Astrocyte (in vitro differentiated cells and primary cell): ENCODE data around the gene NME2. TPM values are rescaled to one million over a fixed set of nuclear protein-coding genes. Genes with fewer than 3 reads are reported as not detected.

Source experiments
- DNase-seq: peaks from one replicate; pipeline ENCODE4 v3.0.0-alpha.2; 2010; ENCODE audit warnings: low read depth
- FAIRE-seq: peaks from 2 replicates; lab custom pipeline; 2011; peaks lifted over from hg19 to GRCh38; lab: Jason Lieb, UNC
- H2AFZ ChIP-seq: 2 replicates; pipeline ENCODE4 v1.6.0; 2012; ENCODE audit warnings: low read depth, low read length, inconsistent platforms
- H3K27ac ChIP-seq: 2 replicates; pipeline ENCODE4 v1.5.1; 2011; ENCODE audit warnings: low read depth, low read length, inconsistent platforms
- H3K27me3 ChIP-seq: 2 replicates; pipeline ENCODE4 v1.6.0; 2011; ENCODE audit warnings: low read length, inconsistent platforms; ENCODE audit not compliant: insufficient read depth
- H3K36me3 ChIP-seq: 2 replicates; pipeline ENCODE4 v1.5.1; 2011; ENCODE audit warnings: low read length, inconsistent platforms; ENCODE audit not compliant: insufficient read depth
- H3K4me1 ChIP-seq: 2 replicates; pipeline ENCODE4 v1.5.1; 2011; ENCODE audit warnings: low read length, inconsistent platforms; ENCODE audit not compliant: insufficient read depth
- H3K4me2 ChIP-seq: 2 replicates; pipeline ENCODE4 v1.6.0; 2012; ENCODE audit warnings: low read length, inconsistent platforms
- H3K4me3 ChIP-seq: 2 replicates; pipeline ENCODE4 v1.5.1; 2011; ENCODE audit warnings: low read depth, mild to moderate bottlenecking, low read length, inconsistent platforms; ENCODE audit not compliant: insufficient read depth
- H3K79me2 ChIP-seq: 2 replicates; pipeline ENCODE4 v1.6.0; 2012; ENCODE audit warnings: mild to moderate bottlenecking, low read length, inconsistent platforms; ENCODE audit not compliant: insufficient read depth
- H3K9ac ChIP-seq: 2 replicates; pipeline ENCODE4 v1.6.0; 2012; ENCODE audit warnings: mild to moderate bottlenecking, low read length, inconsistent platforms
- H3K9me3 ChIP-seq: 2 replicates; pipeline ENCODE4 v1.5.1; 2012; ENCODE audit warnings: low read depth, mild to moderate bottlenecking, low read length, inconsistent platforms; ENCODE audit not compliant: insufficient read depth
- H4K20me1 ChIP-seq: 2 replicates; pipeline ENCODE4 v1.6.0; 2012; ENCODE audit warnings: low read length, inconsistent platforms; ENCODE audit not compliant: insufficient read depth
- H3K27ac Mint-ChIP-seq: one replicate; pipeline ENCODE4 v1.8.0; 2021; ENCODE audit warnings: mild to moderate bottlenecking, mixed read lengths; ENCODE audit not compliant: unreplicated experiment
- H3K27me3 Mint-ChIP-seq: one replicate; pipeline ENCODE4 v1.8.0; 2021; ENCODE audit warnings: low read depth, mixed read lengths; ENCODE audit not compliant: unreplicated experiment
- H3K36me3 Mint-ChIP-seq: one replicate; pipeline ENCODE4 v1.8.0; 2021; ENCODE audit warnings: low read depth, mixed read lengths; ENCODE audit not compliant: unreplicated experiment
- H3K4me1 Mint-ChIP-seq: one replicate; pipeline ENCODE4 v1.8.0; 2021; ENCODE audit warnings: low read depth, mixed read lengths; ENCODE audit not compliant: unreplicated experiment
- H3K4me3 Mint-ChIP-seq: one replicate; pipeline ENCODE4 v1.8.0; 2021; ENCODE audit warnings: mild to moderate bottlenecking, moderate library complexity, mixed read lengths; ENCODE audit not compliant: unreplicated experiment
- H3K9me3 Mint-ChIP-seq: one replicate; pipeline ENCODE4 v1.8.0; 2021; ENCODE audit warnings: mild to moderate bottlenecking, mixed read lengths; ENCODE audit not compliant: unreplicated experiment
- CTCF ChIP-seq: IDR thresholded peaks from 2 replicates; pipeline ENCODE4 v1.5.1; 2011; ENCODE audit warnings: low read depth, mild to moderate bottlenecking, inconsistent platforms, low read length, moderate library complexity; ENCODE audit not compliant: insufficient read depth
- EZH2 ChIP-seq: IDR thresholded peaks from 2 replicates; pipeline ENCODE4 v1.6.1; 2012; ENCODE audit warnings: mild to moderate bottlenecking, low read length, inconsistent platforms; ENCODE audit not compliant: insufficient read depth
- total RNA-seq: library from RNA; stranded (reverse); gene quantifications from 2 replicates; pipeline ENCODE4 v1.2.1, GENCODE V29; 2021

The NME2 gene
- total RNA-seq, 1 donor from 2014 or later: 894 TPM

- Histone ChIP-seq H3K79me2 (no peaks in the 10 kb centered on the region), H3K27ac (no peak overlapping the region), H3K36me3 (no peaks in the 10 kb centered on the region), H3K9me3 (no peaks in the 10 kb centered on the region), H3K27me3 (no peaks in the 10 kb centered on the region), H4K20me1 (no peaks in the 10 kb centered on the region), H3K4me2 (peak overlapping the region; percentile 0), H2AFZ (no peak overlapping the region), H3K4me1 (no peaks in the 10 kb centered on the region), H3K9ac (no peak overlapping the region), H3K4me3 (no peak overlapping the region)
- FAIRE-seq (no peak), DNase-seq (no peak)
- TF ChIP-seq CTCF: no peak
- no peak for TF ChIP-seq EZH2
- H3K36me3 Mint-ChIP-seq: no peaks in the 10 kb centered on the region
- no peak overlapping the region for H3K4me3 Mint-ChIP-seq
- no peaks in the 10 kb centered on the region for H3K9me3 Mint-ChIP-seq
- H3K4me1 Mint-ChIP-seq: peaks cover 8% of the 10 kb centered on the region
- H3K27me3 Mint-ChIP-seq: no peaks in the 10 kb centered on the region
- H3K27ac Mint-ChIP-seq: peak overlapping the region; percentile 66
Measured at GRCh38 chr17:51133365-51133764, 32.8 kb upstream of the NME2 start.

- FAIRE-seq (no peak), DNase-seq (no peak)
- Mint-ChIP-seq H3K36me3 (no peaks in the 10 kb centered on the region), H3K9me3 (no peaks in the 10 kb centered on the region), H3K4me3 (no peak overlapping the region), H3K27me3 (no peaks in the 10 kb centered on the region), H3K4me1 (peaks cover 8% of the 10 kb centered on the region), H3K27ac (no peak overlapping the region)
- H3K27ac ChIP-seq: no peak overlapping the region
- H3K4me2 ChIP-seq: no peak overlapping the region
- no peaks in the 10 kb centered on the region for H3K9me3 ChIP-seq
- no peak for TF ChIP-seq CTCF
- TF ChIP-seq EZH2: no peak
- H3K4me1 ChIP-seq: no peaks in the 10 kb centered on the region
- no peaks in the 10 kb centered on the region for H3K27me3 ChIP-seq
- H3K9ac ChIP-seq: no peak overlapping the region
- H4K20me1 ChIP-seq: no peaks in the 10 kb centered on the region
- no peaks in the 10 kb centered on the region for H3K79me2 ChIP-seq
- H3K36me3 ChIP-seq: no peaks in the 10 kb centered on the region
- H2AFZ ChIP-seq: no peak overlapping the region
- H3K4me3 ChIP-seq: no peak overlapping the region
Measured at GRCh38 chr17:51135956-51136355, 30.3 kb upstream of the NME2 start.

GRCh38 chr17:51142597-51142996 is 23.6 kb upstream of the NME2 start:
- no peaks in the 10 kb centered on the region for H3K79me2 ChIP-seq
- H2AFZ ChIP-seq: no peak overlapping the region
- H4K20me1 ChIP-seq: no peaks in the 10 kb centered on the region
- H3K4me2 ChIP-seq: no peak overlapping the region
- H3K27ac Mint-ChIP-seq: no peak overlapping the region
- no peaks in the 10 kb centered on the region for H3K9me3 ChIP-seq
- H3K4me3 ChIP-seq: no peak overlapping the region
- no peak overlapping the region for H3K4me3 Mint-ChIP-seq
- DNase-seq (no peak), FAIRE-seq (no peak)
- H3K4me1 ChIP-seq: no peaks in the 10 kb centered on the region
- H3K27me3 Mint-ChIP-seq: no peaks in the 10 kb centered on the region
- H3K36me3 Mint-ChIP-seq: no peaks in the 10 kb centered on the region
- H3K9me3 Mint-ChIP-seq: no peaks in the 10 kb centered on the region
- no peak for TF ChIP-seq CTCF
- TF ChIP-seq EZH2: no peak
- no peaks in the 10 kb centered on the region for H3K36me3 ChIP-seq
- H3K27ac ChIP-seq: no peak overlapping the region
- no peak overlapping the region for H3K9ac ChIP-seq
- H3K4me1 Mint-ChIP-seq: peaks cover 3% of the 10 kb centered on the region
- H3K27me3 ChIP-seq: no peaks in the 10 kb centered on the region
